Endometrial microvascular endothelial cells (primary cell): Measurements from ENCODE around the gene COQ8A. TPM values are rescaled to one million over a fixed set of nuclear protein-coding genes. Genes with fewer than 3 reads are reported as not detected.

Source experiments
- in situ Hi-C: cut with HindIII; loops from 2 replicates; pipeline ENCODE4 v1.10.0; 2017; ENCODE audit warnings: low sequenced_read_pairs, low pct_unique_long_range_greater_than_20kb; ENCODE audit errors: inconsistent ontology term
- total RNA-seq: library from RNA; depleted of rRNA; stranded (reverse); fragments of >200 nt; gene quantifications from one replicate; pipeline ENCODE4 v1.2.3, GENCODE V29; 2015; ENCODE audit errors: inconsistent ontology term

Gene COQ8A
- 14.9 TPM for total RNA-seq

DNA sequence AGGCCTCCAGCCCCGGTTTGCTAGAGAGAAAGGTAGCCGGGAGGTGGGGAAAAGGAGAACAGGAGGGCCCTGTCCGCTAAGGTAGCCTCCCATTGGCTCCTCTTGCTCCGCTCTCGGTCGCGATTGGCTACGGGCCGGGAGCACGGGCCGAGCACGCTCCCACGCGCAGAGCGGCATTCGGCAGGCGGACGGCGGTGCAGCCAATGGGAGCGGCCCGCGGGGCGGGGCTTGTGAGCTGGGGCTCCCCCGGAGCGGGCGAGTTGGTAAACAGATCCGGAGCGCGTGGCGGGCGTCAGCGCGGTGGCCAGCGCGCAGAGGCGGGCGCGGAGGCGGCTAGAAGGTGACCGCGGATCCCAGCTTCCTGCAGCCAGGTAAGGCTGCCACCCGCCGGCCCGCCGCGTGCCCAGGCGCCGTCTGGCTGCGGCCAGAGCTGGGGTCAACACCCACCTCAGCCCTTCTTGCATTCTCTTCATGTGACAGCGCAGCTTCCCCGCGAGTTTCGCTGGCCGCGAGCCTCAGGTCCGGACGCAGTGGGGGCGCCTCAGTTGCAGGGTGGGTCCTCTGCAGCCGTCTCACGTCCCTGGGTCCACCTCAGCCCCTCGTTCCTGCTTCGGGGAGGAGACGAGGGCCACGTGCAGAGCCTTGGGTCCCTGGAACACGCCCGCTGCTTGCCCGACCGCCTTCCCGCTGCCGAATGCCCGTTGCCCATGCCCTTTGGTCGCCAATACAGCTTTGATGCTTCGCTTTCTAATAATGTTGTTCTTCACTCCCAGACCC lies at the start of gene COQ8A:
COQ8A (plus strand) TSS at position 266 of the 777 bp plus-strand sequence. CDS start 21,092 bp downstream, outside the sequence.
- in situ Hi-C loops: no loop called here

DNA sequence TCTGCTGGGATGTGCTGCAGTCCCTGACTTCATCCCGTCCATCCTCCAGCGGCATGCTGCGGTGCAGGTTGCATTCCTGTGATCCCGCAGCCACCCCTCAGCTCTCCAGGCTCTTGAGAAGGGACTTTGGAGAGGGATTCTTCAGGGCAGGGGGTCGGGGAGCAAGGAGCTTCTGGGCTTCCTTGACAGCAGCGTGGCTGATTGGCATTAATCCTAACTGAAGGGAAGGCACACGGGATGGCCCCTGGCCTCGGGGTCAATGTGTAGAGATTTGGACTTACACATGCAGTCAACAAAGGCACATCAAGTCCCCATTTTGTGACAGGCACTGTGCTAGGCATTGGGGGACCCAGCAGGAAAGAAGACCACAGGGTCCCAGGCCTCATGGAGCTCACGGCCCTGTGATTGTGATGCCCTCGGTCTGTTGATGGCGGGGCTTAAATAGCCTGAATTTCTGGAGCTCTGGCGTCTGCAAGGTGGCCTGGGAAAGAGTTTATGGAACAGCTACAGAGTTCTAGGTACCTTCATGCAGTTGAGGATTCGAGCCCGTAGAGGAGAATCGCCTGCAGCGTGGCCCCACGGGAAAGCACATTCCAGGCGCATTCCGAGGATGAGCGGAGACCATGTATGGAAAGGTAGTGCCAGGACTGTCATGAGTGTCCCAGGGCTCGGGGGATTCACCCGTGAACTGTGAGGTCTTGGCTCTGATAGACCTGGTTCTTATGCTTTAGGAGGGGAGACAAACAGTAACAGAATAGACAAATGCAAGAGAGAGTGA lies 49.6 kb upstream of the COQ8A start:
- in situ Hi-C loops: no loop called here

DNA sequence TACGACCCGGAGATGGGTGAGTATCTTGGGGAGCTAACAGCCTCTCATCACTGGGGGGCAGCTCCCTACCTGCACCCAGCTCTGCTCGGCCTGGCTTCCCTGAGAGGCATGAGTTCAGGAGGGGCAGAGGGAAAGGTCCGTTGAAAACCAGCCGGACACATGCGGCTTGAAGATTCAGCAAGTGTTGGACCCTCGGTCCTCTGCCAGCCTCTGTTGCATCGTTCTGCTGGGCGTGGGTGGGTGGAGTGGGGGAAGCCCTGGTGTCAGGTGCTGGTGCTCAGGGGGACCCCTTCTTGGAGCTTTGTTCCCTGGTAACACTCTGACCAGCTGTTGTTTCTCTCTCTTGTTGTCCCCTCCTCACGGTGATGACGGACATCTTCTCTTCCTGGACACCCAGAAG lies 48.7 kb upstream of the COQ8A start:
- in situ Hi-C loops: no loop called here

DNA sequence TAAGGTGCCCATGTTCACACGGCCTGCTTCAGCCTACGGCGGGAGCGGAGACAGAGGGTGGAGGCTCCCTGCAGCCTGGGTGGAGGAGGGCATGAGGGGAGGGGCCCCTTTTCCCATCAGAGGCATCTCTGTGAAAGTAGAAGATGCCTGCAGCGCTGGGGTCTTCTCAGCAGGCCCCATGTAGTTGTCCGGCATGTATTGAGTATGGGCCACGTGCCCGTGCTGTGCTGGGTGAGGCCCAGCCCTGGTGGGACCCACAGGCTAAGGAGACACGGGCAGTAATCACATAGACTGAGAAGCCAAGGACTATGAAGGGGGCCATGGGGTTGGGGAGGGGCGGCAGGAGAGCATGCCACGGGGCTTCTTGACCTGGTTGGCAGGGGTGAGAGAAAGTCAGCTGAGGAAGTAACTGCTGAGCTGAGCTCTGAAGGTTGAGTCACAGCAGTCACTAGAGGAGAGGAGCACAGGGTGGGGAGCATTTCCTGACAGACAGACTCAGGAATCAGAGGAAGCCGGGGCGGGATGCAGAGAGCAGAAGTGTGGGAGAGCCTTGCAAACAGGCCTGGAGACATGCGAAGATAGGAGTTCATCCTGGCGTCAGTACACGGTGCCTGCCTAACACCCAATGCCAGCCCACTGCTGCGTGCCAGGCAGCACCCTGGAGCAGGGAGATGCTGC lies 48.1 kb upstream of the COQ8A start:
- in situ Hi-C loops: no loop called here

DNA sequence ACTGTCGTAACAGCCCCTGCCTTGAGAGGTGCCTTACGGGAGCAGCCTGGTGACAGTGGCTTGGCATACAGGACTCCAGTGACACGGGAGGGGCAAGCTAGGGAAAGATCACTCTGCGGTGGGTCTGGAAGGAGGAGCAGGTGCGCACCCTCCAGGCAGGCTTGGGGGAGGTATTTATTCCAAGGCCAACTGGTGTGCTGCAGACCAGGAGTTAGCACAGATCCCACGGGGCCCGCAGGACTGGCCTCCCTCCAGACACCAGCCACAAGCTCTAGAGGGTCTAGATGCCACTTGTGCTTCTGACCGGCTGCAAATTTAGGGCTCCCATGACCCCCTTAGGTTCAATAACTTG lies 47.6 kb upstream of the COQ8A start:
- in situ Hi-C loops: no loop called here

DNA sequence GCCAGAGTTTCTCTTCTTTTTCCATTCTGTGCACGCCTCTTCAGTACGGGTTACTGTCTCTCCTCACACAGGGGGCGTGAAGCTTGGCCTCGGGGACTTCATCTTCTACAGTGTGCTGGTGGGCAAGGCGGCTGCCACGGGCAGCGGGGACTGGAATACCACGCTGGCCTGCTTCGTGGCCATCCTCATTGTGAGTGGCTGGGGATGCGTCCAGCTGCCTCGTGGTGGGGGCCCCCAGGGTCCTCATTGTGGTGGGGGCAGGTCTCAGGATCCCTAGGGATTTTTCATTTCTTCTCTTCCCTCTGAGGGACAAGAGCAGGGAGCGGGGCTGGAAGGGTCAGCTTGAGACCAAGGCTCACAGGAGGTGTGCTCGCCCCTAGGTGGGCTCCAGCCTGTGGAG lies 46.2 kb upstream of the COQ8A start:
- in situ Hi-C loops: no loop called here

DNA sequence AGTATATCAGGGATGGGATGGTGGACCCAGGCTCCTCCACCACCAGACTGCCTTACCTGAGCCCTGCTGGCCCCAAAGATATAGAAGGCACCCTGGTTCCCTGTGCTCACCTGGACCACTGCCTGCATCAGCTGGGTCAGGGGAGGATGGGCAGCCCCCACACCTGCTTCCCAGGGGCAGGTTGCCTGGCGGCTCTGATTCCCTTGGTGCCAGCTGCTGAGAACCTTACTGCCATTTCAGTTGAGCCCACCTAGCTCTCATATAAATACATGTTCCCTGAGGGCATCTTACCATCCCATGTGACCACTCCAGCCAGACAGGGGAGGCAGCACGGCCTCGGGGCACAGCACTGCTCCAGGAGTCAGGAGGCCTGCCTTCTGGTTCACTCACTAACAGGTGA lies 45.3 kb upstream of the COQ8A start:
- in situ Hi-C loops: no loop called here

DNA sequence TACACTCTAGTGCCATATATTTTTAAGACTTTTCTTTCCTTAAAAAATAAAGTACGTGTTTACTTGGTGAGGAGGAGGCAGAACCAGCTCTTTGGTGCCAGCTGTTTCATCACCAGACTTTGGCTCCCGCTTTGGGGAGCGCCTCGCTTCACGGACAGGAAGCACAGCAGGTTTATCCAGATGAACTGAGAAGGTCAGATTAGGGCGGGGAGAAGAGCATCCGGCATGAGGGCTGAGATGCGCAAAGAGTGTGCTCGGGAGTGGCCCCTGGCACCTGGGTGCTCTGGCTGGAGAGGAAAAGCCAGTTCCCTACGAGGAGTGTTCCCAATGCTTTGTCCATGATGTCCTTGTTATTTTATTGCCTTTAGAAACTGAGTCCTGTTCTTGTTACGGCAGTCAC lies 44.5 kb upstream of the COQ8A start:
- in situ Hi-C loops: no loop called here

DNA sequence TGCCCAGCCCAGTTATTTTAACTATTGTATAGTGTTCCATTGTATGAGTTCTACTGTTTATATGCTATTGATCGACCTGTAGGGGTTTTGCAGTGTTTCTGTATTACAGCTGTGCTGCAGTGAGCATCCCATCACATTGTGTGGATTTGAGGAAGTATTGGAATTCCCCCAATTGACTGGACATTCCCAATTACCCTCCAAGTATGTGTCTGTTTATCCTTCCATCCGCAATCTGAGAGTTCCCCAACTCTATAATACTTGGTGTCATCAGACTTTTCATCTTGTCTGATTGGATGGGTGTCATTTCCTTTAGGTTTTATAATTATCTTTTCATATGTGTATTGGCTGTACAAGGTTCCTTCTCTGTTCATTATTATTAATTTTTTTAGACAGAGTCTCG lies 41.8 kb upstream of the COQ8A start:
- in situ Hi-C loops: no loop called here

DNA sequence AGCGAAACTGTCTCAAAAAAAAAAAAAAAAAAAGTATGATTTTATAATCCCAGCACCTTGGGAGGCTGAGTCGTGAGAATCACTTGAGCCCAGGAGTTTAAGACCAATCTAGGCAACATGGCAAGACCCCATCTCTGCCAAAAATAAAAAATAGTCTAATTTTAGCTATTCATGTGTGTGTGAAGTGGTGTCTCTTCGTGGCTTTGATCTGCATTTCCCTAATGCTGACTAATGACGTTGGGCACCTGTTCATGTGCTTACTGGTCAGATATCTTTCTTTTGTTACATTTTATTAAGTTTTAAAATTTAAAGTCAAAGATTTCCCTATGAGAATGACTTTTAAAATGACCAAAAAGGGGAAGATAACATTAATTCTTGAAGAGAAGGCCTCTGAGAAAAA lies 38.7 kb upstream of the COQ8A start:
- in situ Hi-C loops: no loop called here

DNA sequence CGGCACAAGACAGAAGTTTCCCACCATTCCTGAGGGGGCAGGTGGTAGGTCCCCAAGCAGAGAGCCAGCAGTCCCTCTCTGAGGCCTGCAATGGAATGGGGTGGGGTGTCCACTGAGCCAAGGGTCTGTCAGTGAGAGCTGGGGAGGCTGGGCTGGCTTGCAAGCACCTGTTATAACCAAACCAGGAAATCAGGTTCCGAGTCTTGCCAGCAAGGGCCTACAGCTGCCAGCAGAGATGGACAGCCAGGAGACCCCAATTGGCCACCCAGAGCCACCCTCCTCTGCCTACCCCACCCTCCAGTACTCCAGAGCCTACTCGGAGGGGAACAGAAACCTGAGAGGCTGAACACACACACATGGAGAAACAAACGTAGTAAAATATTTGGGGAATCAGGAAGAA lies 37.5 kb upstream of the COQ8A start:
- in situ Hi-C loops: no loop called here

DNA sequence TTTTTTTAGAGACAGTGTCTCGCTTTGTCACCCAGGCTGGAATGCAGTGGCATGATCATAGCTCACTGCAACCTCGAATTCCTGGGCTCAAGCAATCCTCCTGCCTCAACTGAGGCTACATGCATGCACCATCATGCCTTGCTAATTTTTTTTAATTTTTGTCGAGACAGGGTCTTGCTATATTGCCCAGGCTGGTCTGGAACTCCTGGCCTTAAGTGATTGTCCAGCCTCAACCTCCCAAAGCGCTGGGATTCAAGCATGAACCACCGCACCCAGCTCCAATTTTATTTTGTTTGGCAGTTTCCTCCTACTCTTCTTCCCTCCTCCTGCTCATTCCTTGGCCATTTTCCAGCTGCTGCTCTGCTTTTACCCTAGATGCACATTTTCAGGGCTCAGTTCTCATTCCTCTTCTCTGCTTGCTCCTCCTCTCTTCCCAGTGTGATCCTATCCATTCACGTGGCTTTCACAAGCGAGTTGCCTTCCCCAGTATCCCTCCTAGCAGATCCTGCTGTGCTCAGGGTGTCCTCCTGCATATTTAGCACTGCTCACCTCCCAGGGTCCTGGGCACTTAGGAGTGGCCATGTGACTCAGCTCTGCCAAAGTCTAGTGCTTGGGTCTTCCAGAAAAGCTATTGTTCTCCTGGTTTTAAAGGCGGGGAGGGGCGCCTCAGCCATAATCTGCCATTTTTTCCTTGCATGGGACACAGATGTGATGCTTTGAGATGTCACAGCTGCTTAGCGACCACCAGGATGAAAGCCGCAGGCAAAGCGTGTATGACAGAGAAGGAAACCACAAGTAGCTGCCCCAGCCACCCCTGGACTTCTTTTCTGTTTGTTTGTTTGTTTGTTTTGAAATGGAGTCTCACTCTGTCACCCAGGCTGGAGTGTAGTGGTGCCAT lies 36.0 kb upstream of the COQ8A start:
- in situ Hi-C loops: no loop called here

DNA sequence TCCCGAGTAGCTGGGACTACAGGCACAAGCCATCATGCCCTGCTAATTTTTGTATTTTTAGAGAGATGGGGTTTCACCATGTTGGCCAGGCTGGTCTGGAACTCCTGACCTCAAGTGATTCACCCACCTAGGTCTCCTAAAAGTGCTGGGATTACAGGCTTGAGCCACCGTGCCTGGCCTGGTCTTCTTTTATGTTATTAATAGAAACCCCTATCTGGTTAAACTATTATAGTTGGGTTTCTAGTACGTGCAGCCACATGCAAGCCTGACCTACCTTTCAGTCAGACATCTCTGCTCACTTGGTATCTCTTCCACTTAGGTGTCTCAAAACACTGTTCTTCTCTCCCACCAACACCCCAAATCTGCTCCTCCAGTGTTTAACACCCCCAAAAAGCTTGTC lies 35.3 kb upstream of the COQ8A start:
- in situ Hi-C loops: no loop called here

DNA sequence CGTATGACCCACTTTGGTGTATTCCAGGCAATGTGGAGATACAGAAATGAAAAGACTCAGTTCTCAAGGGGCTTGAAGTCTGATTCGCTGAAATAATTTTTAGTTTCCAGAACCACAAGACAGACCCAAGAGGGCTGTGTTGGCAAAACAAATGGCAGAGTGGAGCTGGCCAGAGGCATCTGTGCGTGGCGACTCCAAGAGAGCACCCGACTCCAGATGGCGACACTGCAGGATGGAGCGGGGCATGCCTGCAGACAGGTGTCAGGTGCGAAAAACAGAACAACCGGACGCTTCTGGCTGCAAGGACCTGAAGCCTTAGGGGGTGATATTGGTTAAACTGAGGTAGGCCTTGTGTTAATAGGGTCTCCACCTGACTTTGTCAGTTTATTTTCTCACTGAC lies 31.7 kb upstream of the COQ8A start:
- in situ Hi-C loops: no loop called here

DNA sequence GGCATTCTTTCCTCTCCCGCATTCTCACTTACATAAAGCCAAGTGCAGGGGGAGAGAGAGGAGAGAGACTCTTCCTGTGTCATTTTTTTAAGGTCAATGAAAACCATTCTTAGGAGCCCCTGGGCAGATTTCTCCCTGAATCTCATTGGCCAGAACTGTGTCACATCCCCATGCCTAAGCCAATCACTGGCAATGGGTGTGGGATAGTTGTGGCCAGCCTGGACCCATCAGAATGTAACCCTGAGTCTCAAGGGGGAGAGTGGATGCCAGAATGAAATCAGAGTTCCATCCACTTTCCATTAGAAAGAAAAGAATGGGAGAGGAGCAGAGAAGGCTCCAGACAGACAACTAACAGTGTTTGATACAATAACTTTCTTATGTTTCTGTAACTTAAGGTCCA lies 31.2 kb upstream of the COQ8A start:
- in situ Hi-C loops: no loop called here

DNA sequence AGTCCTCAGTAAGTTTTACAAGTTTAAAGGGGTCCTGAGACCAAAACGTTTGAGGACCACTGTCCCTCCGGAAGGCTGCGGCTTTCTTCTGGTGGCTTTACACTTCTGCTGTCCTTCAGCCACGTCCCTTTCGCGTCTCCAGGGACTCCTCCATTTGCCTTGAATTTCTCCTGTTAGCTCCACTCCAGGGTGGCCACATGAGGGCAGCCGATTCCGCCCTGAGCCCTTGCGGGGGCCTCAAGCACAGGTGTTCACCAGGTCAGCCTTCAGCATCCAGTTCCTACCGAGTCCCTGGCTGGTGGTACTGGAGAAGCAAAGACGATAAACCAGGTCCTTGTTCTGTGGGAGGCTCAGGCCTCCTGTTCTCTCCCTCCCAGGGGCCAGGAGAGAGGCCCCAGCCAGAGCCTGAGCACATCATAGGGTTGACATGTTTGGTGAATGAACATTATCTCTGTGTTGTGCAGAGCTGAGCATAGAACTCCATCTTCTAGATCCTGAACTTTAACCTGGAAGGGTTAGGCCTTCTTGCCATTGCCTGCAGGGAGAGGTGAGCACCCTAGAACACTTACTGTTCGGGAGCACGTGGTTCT lies 27.4 kb upstream of the COQ8A start:
- in situ Hi-C loops: no loop called here

DNA sequence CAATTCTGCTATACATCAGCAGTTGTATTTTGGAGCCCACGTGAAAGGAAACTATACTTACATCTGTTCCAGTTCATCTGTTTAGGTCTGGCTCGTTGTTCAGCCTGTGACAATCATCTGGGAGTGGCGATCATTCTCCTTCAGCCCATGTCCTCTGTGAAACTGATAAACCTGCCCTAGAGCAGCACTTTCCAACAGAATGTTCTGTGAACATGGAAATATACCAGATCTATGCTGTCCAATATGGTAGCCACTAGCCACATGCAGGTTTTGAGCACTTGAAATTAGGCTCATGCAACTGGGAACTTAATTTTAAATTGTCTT lies 24.5 kb upstream of the COQ8A start:
- in situ Hi-C loops: no loop called here

DNA sequence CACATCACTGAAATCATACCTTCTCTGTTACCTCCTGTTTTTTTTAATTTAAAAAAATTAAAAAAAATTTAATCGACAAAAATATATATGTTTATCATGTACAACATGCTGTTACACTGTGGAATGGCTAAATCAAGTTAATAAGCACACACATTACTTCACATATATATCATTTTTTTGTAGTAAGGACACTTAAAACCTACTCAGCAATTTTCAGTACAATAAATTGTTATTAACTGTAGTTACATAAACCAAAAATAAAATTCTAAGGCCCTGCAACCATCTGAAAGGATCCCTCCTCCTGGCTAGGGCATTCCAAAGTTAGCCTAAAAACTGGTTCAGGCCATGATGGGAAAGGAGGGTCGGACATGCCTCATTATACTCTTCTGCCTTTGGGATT lies 23.6 kb upstream of the COQ8A start:
- in situ Hi-C loops: no loop called here

DNA sequence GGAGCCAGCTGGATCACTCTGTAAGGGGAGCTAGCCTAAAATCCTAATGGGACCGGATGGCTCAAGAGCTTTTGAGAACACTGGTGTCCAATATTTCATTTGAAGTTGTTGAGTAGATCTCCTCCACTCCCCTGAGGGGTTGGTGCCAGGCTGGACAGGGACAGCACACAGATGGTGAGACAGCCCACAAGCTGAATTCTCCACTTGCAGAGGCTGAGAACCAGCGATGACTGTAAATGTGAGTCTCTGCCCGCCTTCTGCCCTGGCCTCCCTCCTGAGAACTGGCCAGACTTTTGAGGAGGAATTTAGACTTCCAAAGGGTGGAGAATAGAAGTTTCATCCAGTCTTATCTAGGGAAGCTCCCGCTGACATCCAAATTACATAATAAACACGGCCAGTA lies 20.5 kb upstream of the COQ8A start:
- in situ Hi-C loops: no loop called here
